A673 (cell line): ENCODE measurements around the gene GSAP.

Experiments used
- EZH2 ChIP-seq: fragments of 200-600 bp; sonication (generic); IDR thresholded peaks from 2 replicates; pipeline ENCODE4 v1.6.1; 2017; ENCODE audit warnings: borderline replicate concordance, low read depth, mild to moderate bottlenecking, mixed read lengths, antibody characterized with exemption, low read length; ENCODE audit not compliant: poor library complexity, severe bottlenecking
- TF ChIP-seq, protein P1 (sequence below): fragments of 300-800, 200-600 bp; sonication (generic); conservative IDR thresholded peaks from 2 replicates; pipeline ENCODE4 v1.5.1; 2017; ENCODE audit warnings: low read depth, mild to moderate bottlenecking, antibody characterized with exemption, low read length, moderate library complexity, mixed read lengths

DNA sequence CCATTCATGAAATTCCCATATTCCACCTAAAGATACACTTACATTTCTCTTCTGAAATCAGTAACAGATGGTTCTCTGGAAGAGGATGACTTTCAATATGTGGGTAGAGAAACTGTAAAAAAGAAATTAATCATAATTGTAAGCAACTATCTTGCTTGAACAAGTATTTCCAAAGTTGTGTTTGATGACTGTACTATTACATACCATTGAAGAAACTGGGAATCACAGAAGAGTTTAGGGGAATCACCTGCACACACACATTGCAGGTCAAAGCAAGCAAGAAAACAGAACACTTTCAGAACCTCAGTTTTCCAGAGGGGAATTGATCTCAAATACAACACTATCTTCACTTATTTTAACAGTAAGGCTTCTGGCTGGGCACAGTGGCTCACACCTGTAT is 33.6 kb downstream of the GSAP start:
- TF ChIP-seq, protein P1, sequence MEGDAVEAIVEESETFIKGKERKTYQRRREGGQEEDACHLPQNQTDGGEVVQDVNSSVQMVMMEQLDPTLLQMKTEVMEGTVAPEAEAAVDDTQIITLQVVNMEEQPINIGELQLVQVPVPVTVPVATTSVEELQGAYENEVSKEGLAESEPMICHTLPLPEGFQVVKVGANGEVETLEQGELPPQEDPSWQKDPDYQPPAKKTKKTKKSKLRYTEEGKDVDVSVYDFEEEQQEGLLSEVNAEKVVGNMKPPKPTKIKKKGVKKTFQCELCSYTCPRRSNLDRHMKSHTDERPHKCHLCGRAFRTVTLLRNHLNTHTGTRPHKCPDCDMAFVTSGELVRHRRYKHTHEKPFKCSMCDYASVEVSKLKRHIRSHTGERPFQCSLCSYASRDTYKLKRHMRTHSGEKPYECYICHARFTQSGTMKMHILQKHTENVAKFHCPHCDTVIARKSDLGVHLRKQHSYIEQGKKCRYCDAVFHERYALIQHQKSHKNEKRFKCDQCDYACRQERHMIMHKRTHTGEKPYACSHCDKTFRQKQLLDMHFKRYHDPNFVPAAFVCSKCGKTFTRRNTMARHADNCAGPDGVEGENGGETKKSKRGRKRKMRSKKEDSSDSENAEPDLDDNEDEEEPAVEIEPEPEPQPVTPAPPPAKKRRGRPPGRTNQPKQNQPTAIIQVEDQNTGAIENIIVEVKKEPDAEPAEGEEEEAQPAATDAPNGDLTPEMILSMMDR = no peak
- no peak for TF ChIP-seq EZH2
